Breast epithelium (tissue), 4 donors: Measurements from ENCODE around the gene METTL13. TPM values are rescaled to one million over a fixed set of nuclear protein-coding genes. Genes with fewer than 3 reads are reported as not detected.

Source experiments
- DNase-seq, 2 donors: peaks; one replicate each; pipeline ENCODE4 v3.0.0-alpha.2; 2019; ENCODE audit warnings: low spot score in 2 of 2
- H3K27ac ChIP-seq, 2 donors: fragments of 200-600 bp; sonication (generic) in 1 of 2; one replicate each; pipeline ENCODE4 v1.5.1; 2016 to 2019; ENCODE audit warnings: mild to moderate bottlenecking in 1 of 2
- H3K27me3 ChIP-seq, 2 donors: fragments of 200-600 bp; sonication (generic) in 1 of 2; one replicate each; pipeline versions ENCODE4 v1.5.1 to v1.6.0; 2017 to 2019; ENCODE audit warnings: control low read depth in 1 of 2, mild to moderate bottlenecking in 1 of 2
- H3K36me3 ChIP-seq: fragments of 200-600 bp; one replicate; pipeline ENCODE4 v1.5.1; 2019
- H3K4me1 ChIP-seq, 2 donors: fragments of 200-600 bp; sonication (generic); one replicate each; pipeline ENCODE4 v1.5.1; 2016 to 2019; ENCODE audit warnings: control low read depth in 1 of 2
- H3K4me3 ChIP-seq, 3 donors: fragments of 200-600 bp; sonication (generic); 1 replicate in 2 of 3; 2 replicates in 1 of 3; pipeline ENCODE4 v1.5.1; 2016 to 2019; ENCODE audit warnings: mild to moderate bottlenecking in 3 of 3, moderate library complexity in 2 of 3
- H3K9me3 ChIP-seq, 2 donors: fragments of 200-600 bp; sonication (generic) in 1 of 2; one replicate each; pipeline ENCODE4 v1.5.1; 2016 to 2019; ENCODE audit warnings: control low read depth in 1 of 2
- POLR2A ChIP-seq: fragments of 450-650 bp; IDR thresholded peaks from one replicate; pipeline ENCODE4 v1.6.1; 2016; ENCODE audit warnings: antibody characterized with exemption, mild to moderate bottlenecking, moderate library complexity
- POLR2AphosphoS5 ChIP-seq, 3 donors: sonication (generic); formaldehyde crosslinking; IDR thresholded peaks; one replicate each; pipeline ENCODE4 v1.6.1; 2017; ENCODE audit warnings: antibody characterized with exemption in 3 of 3
- intact Hi-C: fragments of 100-400 bp; cut with DNase I; formaldehyde crosslinking; loops from one replicate; pipeline ENCODE4 v1.15.1; 2023; ENCODE audit warnings: low total_unique reads
- total RNA-seq, 3 donors: library from RNA; depleted of rRNA; stranded (reverse); fragments of >200 nt; gene quantifications; one replicate each; pipeline ENCODE4 v1.1.0, GENCODE V29; 2016
- TF ChIP-seq, protein P1 (sequence below), 3 donors: fragments of 450-650 bp; IDR thresholded peaks; one replicate each; pipeline ENCODE4 v1.5.1; 2016 to 2017; ENCODE audit warnings: antibody characterized with exemption in 3 of 3, mild to moderate bottlenecking in 3 of 3, moderate library complexity in 3 of 3

METTL13 gene
- total RNA-seq, result 10 to 100 TPM; 23.2 to 28.4 (median 27.5) TPM

DNA sequence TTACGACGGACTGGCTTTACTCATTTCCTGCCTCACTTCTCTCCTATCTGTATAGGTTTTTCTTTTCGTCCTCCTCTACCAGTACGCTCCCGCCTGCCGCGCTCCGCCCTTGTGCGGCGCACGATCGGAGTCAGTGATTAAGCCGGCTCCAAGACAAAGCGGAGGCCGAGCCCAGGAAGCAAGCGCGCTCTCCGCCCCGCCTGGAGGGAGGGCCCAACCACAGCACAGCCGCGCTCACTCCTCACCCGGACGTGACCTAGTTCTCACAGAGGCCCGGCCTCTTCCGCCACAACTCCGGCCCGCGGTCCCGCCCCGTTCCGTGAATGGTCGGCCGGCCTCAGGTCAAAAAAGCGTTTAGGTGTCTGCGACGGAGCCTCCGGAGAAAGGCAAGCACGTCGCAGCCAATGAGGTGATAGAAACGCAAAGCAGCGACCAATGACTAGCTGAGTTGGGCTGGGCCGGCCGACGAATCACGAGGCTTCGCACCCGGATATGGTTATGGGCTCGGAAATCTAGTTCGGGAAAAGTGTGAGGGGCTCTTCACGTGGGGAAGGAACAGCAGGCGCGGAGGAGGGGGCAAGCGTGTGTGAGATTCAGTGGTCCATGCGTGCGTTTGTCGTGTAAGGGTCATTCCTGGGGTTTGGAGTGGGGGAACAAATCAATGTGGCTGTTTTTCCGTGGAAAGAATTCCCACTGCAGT is at the start of gene METTL13:
Gene METTL13 (plus strand): TSS at position 485 of the 700 bp plus-strand sequence. CDS start 308 bp downstream, outside the sequence.
- Histone ChIP-seq H3K27me3 (no peaks in the 10 kb centered on the region), H3K4me3 (peak within 1 kb of the TSS; percentile 69 to 85 (median 79)), H3K36me3 (no peaks in the 10 kb centered on the region), H3K4me1 (no peaks in the 10 kb centered on the region), H3K9me3 (no peaks in the 10 kb centered on the region), H3K27ac (peak within 1 kb of the TSS; percentile 87 to 92)
- intact Hi-C loops, result no loop called here
- TF ChIP-seq, protein P1, sequence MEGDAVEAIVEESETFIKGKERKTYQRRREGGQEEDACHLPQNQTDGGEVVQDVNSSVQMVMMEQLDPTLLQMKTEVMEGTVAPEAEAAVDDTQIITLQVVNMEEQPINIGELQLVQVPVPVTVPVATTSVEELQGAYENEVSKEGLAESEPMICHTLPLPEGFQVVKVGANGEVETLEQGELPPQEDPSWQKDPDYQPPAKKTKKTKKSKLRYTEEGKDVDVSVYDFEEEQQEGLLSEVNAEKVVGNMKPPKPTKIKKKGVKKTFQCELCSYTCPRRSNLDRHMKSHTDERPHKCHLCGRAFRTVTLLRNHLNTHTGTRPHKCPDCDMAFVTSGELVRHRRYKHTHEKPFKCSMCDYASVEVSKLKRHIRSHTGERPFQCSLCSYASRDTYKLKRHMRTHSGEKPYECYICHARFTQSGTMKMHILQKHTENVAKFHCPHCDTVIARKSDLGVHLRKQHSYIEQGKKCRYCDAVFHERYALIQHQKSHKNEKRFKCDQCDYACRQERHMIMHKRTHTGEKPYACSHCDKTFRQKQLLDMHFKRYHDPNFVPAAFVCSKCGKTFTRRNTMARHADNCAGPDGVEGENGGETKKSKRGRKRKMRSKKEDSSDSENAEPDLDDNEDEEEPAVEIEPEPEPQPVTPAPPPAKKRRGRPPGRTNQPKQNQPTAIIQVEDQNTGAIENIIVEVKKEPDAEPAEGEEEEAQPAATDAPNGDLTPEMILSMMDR (IDR thresholded peaks at IDR 0.05), result no peak
- TF ChIP-seq POLR2A (peak; percentile 82), POLR2AphosphoS5 (IDR thresholded peaks at IDR 0.05) (peak; percentile 78 to 93 (median 80))
- peak; percentile 98 to 99 for DNase-seq

DNA sequence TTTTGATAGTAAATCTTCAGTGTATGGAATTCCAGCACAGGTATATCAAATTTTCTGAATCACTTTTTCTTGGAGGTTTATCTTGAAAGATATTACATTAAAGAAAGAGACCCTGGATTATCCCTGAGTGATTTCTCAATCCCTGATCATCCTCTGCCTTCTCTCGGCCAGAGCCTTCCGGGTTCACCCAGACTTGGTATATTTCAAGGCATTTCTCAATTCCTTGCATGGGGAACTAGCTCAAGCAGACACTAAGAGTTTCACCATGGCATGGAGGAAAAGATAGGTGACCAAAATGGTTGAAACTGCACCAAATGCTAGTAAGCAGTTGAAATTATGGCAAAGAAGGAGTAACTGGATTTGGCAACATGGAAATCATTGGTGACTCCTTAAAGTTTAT is 45.3 kb upstream of the METTL13 start:
- Histone ChIP-seq H3K4me3 (no peak overlapping the region), H3K27ac (no peak overlapping the region)
- intact Hi-C loops, result no loop called here

DNA sequence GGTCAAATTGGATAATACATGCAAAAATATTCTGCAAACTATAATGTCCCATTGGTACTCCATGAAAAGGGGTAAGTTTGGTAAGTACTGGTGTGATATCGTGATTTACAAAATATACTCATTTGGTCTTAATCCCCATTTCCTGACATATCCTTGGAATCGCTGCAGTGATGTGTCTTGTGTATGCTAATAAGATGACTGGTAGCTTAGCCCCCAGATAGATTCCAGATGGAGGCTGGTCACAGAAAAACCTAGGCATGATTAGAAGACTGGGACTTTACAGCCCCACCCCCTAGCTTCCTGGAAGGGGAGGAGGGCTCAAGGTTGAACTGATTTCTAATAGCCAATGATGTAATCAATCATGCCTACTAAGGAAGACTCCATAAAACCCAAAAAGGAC is 42.5 kb upstream of the METTL13 start:
- intact Hi-C loops, result no loop called here
- H3K4me1 ChIP-seq, result peaks cover 0 to 4% of the 10 kb centered on the region in 2 donors

More for the DNA sequence above, 45.3 kb upstream of the METTL13 start:
- no peaks in the 10 kb centered on the region for H3K4me1 ChIP-seq
- H3K36me3 ChIP-seq, result no peaks in the 10 kb centered on the region
- no peak for DNase-seq
- TF ChIP-seq POLR2A (no peak), POLR2AphosphoS5 (IDR thresholded peaks at IDR 0.05) (no peak)
- TF ChIP-seq, protein P1 (IDR thresholded peaks at IDR 0.05), result no peak
- no peaks in the 10 kb centered on the region for H3K9me3 ChIP-seq
- no peaks in the 10 kb centered on the region for H3K27me3 ChIP-seq

DNA sequence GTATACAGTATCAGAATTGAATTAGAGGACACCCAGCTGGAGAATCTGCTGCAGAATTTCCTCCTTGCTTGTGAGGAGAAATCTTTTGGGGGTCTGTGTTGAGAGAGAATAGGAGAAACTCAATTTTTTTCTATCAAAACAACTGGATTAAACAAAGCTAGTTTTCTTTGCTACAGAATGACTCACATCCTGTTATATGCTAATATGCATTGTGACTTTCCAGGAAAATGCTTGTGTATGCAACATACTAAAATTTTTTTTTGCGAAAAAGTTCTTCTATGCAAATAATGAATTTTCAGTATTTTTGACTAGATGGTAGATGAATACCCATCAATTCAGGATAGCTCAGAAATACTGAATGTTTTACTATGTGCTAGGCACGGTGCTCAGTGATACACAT is 41.8 kb upstream of the METTL13 start:
- TF ChIP-seq POLR2A (no peak), POLR2AphosphoS5 (IDR thresholded peaks at IDR 0.05) (no peak)
- TF ChIP-seq, protein P1 (IDR thresholded peaks at IDR 0.05), result no peak
- Histone ChIP-seq H3K27ac (no peak overlapping the region), H3K4me3 (no peak overlapping the region)

More for the DNA sequence above, 42.5 kb upstream of the METTL13 start:
- no peak for TF ChIP-seq POLR2AphosphoS5 (IDR thresholded peaks at IDR 0.05)
- TF ChIP-seq, protein P1 (IDR thresholded peaks at IDR 0.05), result no peak
- no peak for TF ChIP-seq POLR2A
- no peaks in the 10 kb centered on the region for H3K36me3 ChIP-seq
- DNase-seq, result no peak
- H3K27me3 ChIP-seq, result no peaks in the 10 kb centered on the region
- H3K4me3 ChIP-seq, result no peak overlapping the region
- no peaks in the 10 kb centered on the region for H3K9me3 ChIP-seq
- H3K27ac ChIP-seq, result no peak overlapping the region

DNA sequence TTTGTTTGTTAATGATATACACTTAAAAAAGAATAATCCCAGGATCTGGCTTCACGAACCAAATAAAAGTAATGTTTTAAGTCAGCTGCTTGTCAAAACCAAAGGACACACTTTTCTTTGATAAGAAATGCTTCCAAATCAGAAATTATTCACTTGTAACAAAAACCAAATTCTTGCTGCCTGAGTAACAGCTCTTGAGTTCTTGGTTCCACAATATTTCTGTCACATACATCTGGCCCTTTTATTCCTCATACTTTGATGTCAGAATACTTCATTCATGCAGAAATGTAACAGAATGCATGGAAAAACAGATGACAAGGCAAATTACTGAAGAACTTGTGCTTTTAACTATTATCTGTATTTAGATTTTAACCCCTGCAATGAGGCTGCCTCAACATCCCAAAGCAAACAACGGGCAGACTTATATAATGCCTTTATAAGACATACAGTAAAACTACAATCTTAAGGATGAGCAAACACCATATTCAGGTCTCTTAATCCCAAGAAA is 41.0 kb upstream of the METTL13 start:
- Histone ChIP-seq H3K9me3 (no peaks in the 10 kb centered on the region), H3K4me1 (peaks cover 0 to 4% of the 10 kb centered on the region in 2 donors), H3K27me3 (no peaks in the 10 kb centered on the region), H3K27ac (no peak overlapping the region), H3K36me3 (no peaks in the 10 kb centered on the region), H3K4me3 (peak overlapping the region; percentile 87 to 92 (median 90))
- intact Hi-C loops, result no loop called here
- TF ChIP-seq, protein P1 (IDR thresholded peaks at IDR 0.05), result no peak
- TF ChIP-seq POLR2A (no peak), POLR2AphosphoS5 (IDR thresholded peaks at IDR 0.05) (no peak)
- DNase-seq, result no peak

More for the DNA sequence above, 41.8 kb upstream of the METTL13 start:
- no peaks in the 10 kb centered on the region for H3K36me3 ChIP-seq
- no peak for DNase-seq
- H3K4me1 ChIP-seq, result peaks cover 0 to 4% of the 10 kb centered on the region in 2 donors
- no peaks in the 10 kb centered on the region for H3K9me3 ChIP-seq
- intact Hi-C loops, result no loop called here
- H3K27me3 ChIP-seq, result no peaks in the 10 kb centered on the region
